ENCODE data around the gene HIF3A.
A peak's percentile ranks its signal among the peaks of the same experiment; 100 is the strongest.
"Not testable (repeated sequence)": the region's sequence is repeated elsewhere in the genome, so short reads cannot be mapped to it uniquely, and the experiment has no call there.

Gene HIF3A

GRCh38 chr19:46296722-46297461, at the start of gene HIF3A:
TSS of gene HIF3A (plus strand) at chr19:46297042. CDS start at chr19:46297077, 35 bp downstream.
- Mint-ChIP-seq H3K36me3 (ENCODE audit: insufficient read depth) (no peaks in the 10 kb centered on the region), H3K4me1 (no peaks in the 10 kb centered on the region), H3K27ac (ENCODE audit: low read depth) (no peak within 1 kb of the TSS), H3K9me3 (no peaks in the 10 kb centered on the region), H3K27me3 (peaks cover 44% of the 10 kb centered on the region), H3K4me3 (no peak within 1 kb of the TSS)
- ATAC-seq (replicated peaks; ENCODE audit: extremely low read depth, poor library complexity, severe bottlenecking) = no peak
- no peak for DNase-seq (ENCODE audit: low spot score in 2 of 2)

DNA sequence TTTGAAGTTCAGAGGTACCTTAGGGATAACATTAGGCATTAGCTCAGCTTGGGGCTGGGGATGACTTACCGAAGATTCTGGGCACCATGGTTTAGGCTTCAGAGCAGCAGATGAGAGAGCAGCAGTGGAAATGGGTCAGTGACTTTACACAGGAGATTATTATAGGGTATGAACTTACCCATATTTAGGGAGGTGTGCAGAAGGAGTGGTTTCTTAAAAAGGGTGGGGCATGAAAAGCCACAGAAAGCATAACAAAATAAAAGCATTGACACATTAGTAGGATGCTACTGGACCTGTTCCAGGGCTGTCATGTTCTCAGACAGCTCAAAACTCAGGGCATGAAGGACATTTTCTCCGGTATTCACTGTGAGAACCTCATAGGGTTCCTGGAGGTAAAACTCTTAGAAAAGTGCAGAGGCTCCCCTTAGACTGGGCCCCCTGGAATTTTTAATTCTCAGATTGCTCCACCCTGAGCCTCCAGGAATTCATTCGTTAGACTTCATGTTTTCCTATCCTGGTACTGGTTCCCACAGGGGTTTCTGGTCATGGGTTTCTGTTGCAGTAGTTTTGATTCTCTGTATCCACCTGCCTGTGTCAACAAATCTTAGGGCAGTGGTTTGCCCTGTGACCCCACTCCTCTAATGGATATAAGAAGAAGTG, 46.6 kb upstream of the HIF3A start:
- ATAC-seq (replicated peaks; ENCODE audit: extremely low read depth, poor library complexity, severe bottlenecking) = no peak
- no peak overlapping the region for H3K27ac Mint-ChIP-seq (ENCODE audit: low read depth)
- peaks cover 3% of the 10 kb centered on the region for H3K36me3 Mint-ChIP-seq (ENCODE audit: insufficient read depth)
- H3K27me3 Mint-ChIP-seq = peaks cover 86% of the 10 kb centered on the region
- no peaks in the 10 kb centered on the region for H3K4me1 Mint-ChIP-seq
- no peak overlapping the region for H3K4me3 Mint-ChIP-seq
- no peak for DNase-seq (ENCODE audit: low spot score in 2 of 2)
- H3K9me3 Mint-ChIP-seq = no peaks in the 10 kb centered on the region

GRCh38 chr19:46251416-46251815, 45.4 kb upstream of the HIF3A start:
- Mint-ChIP-seq H3K4me1 (no peaks in the 10 kb centered on the region), H3K27ac (ENCODE audit: low read depth) (no peak overlapping the region), H3K36me3 (ENCODE audit: insufficient read depth) (peaks cover 3% of the 10 kb centered on the region), H3K27me3 (peaks cover 81% of the 10 kb centered on the region), H3K9me3 (no peaks in the 10 kb centered on the region), H3K4me3 (no peak overlapping the region)
- ATAC-seq (replicated peaks; ENCODE audit: extremely low read depth, poor library complexity, severe bottlenecking) = no peak
- no peak for DNase-seq (ENCODE audit: low spot score in 2 of 2)

DNA sequence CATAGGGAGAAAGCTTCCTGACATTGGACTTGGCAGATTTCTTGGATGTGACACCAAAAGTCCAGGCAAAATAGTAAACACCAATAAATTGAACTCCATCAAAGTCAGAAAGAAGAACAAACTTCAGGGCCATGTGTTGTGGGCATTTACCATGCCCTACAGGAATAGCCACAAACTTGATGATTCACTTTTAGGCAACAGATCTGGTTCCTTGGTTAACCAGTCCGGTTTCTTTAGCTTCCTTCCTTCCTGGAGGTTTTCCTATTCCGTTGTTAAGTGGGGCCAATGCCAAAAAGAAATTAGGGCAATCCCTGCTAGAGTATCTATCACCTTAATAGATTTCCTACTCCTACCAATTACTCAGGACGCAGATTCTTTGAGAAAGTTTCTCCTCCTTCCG, 42.1 kb upstream of the HIF3A start:
- Mint-ChIP-seq H3K4me3 (no peak overlapping the region), H3K27ac (ENCODE audit: low read depth) (no peak overlapping the region), H3K4me1 (no peaks in the 10 kb centered on the region), H3K36me3 (ENCODE audit: insufficient read depth) (peaks cover 3% of the 10 kb centered on the region), H3K27me3 (peaks cover 75% of the 10 kb centered on the region), H3K9me3 (no peaks in the 10 kb centered on the region)
- DNase-seq (ENCODE audit: low spot score in 2 of 2) (no peak), ATAC-seq (replicated peaks; ENCODE audit: extremely low read depth, poor library complexity, severe bottlenecking) (no peak)

DNA sequence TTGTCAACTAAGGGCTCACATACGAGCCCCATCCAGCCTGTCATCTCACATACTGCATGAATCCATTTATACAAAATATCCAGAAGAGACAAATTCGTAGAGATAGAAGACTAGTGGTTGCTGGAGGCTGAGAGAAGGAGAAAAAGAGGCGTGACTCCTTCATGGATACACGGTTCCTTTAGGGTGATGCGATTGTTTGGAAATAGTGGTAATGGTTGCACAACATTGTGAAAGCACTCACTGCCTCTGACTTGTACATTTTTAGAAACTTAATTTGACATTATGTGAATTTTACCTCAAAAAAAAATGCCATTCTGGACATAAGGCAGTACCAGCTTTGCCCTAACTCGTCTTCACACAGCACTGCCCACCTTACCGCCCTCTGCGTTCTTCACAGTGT, 40.0 kb upstream of the HIF3A start:
- H3K27ac Mint-ChIP-seq (ENCODE audit: low read depth) = no peak overlapping the region
- no peaks in the 10 kb centered on the region for H3K9me3 Mint-ChIP-seq
- ATAC-seq (replicated peaks; ENCODE audit: extremely low read depth, poor library complexity, severe bottlenecking) = no peak
- H3K4me3 Mint-ChIP-seq = no peak overlapping the region
- peaks cover 8% of the 10 kb centered on the region for H3K4me1 Mint-ChIP-seq
- peaks cover 74% of the 10 kb centered on the region for H3K27me3 Mint-ChIP-seq
- no peak for DNase-seq (ENCODE audit: low spot score in 2 of 2)
- no peaks in the 10 kb centered on the region for H3K36me3 Mint-ChIP-seq (ENCODE audit: insufficient read depth)

DNA sequence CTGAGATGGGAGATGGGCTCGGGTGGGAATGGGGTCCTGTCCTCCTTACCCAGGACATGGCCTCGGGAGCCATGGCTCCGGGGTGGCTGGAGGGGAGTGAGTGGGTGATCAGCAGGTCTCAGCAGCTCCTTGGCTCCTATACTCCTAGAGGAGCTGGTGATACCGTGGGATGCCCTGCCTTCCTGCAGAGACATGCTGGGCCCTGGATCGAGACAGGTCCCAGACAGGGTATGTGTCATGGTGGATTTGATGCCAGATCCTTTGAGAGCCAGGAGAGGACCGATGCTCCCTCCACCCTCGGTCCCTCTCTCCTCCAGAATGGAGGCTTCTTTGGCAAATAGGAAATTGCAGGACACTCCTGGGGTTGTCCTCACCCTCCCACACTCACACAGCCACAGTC, 35.3 kb upstream of the HIF3A start:
- not testable (repeated sequence) for H3K4me3 Mint-ChIP-seq; H3K9me3 Mint-ChIP-seq; ATAC-seq (replicated peaks; ENCODE audit: extremely low read depth, poor library complexity, severe bottlenecking); H3K27ac Mint-ChIP-seq (ENCODE audit: low read depth); H3K36me3 Mint-ChIP-seq (ENCODE audit: insufficient read depth); DNase-seq (ENCODE audit: low spot score in 2 of 2)
- H3K27me3 Mint-ChIP-seq = peaks cover 54% of the 10 kb centered on the region
- peaks cover 24% of the 10 kb centered on the region for H3K4me1 Mint-ChIP-seq

- Mint-ChIP-seq H3K27me3 (peaks cover 55% of the 10 kb centered on the region), H3K4me1 (peaks cover 24% of the 10 kb centered on the region), H3K4me3 (peak overlapping the region; percentile 30), H3K27ac (ENCODE audit: low read depth) (peak overlapping the region; percentile 67)
- H3K9me3 Mint-ChIP-seq; H3K36me3 Mint-ChIP-seq (ENCODE audit: insufficient read depth): not testable (repeated sequence)
- peak in 1 of 2 donors; percentile 79 for DNase-seq (ENCODE audit: low spot score in 2 of 2)
- peak; percentile 98 for ATAC-seq (replicated peaks; ENCODE audit: extremely low read depth, poor library complexity, severe bottlenecking)
Observed at GRCh38 chr19:46262684-46263296, 34.1 kb upstream of the HIF3A start.

- not testable (repeated sequence) for DNase-seq (ENCODE audit: low spot score in 2 of 2); H3K4me3 Mint-ChIP-seq; H3K9me3 Mint-ChIP-seq; ATAC-seq (replicated peaks; ENCODE audit: extremely low read depth, poor library complexity, severe bottlenecking); H3K36me3 Mint-ChIP-seq (ENCODE audit: insufficient read depth); H3K27ac Mint-ChIP-seq (ENCODE audit: low read depth)
- Mint-ChIP-seq H3K4me1 (peaks cover 41% of the 10 kb centered on the region), H3K27me3 (peaks cover 57% of the 10 kb centered on the region)
Observed at GRCh38 chr19:46264801-46265200, 32.0 kb upstream of the HIF3A start.

DNA sequence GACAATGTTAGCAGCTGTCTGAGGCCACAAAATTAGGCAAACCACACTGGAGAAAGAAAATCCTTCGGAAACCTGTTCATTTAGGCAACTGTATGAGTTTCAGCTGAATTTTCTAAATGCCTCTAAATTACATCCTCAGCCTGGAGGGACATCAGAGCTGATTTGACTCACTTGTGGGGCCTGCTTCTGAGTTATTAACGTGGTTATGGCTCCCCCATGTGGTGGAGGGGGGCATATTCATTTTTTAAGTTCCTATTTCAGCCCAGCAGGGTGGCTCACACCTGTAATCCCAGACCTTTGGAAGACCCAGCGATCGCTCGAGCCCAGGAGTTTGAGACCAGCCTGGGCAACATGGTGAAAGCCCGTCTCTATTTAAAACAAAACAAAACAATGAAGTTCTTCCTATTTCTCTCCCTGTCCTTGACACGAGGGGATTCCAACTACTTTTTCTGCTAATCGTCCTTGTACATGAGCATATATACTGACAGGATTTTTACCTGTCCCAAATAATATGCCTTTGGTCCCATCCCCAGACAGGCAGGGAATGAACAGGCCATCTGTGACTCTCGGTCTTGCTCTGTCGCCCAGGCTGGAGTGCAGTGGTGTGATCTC, 31.5 kb upstream of the HIF3A start:
- Mint-ChIP-seq H3K36me3 (ENCODE audit: insufficient read depth) (peaks cover 2% of the 10 kb centered on the region), H3K9me3 (no peaks in the 10 kb centered on the region), H3K27ac (ENCODE audit: low read depth) (no peak overlapping the region), H3K27me3 (peaks cover 52% of the 10 kb centered on the region), H3K4me3 (no peak overlapping the region), H3K4me1 (peaks cover 41% of the 10 kb centered on the region)
- ATAC-seq (replicated peaks; ENCODE audit: extremely low read depth, poor library complexity, severe bottlenecking) (peak; percentile 20), DNase-seq (ENCODE audit: low spot score in 2 of 2) (peak; percentile 59 to 69)

GRCh38 chr19:46269101-46269500, 27.7 kb upstream of the HIF3A start:
- DNase-seq (ENCODE audit: low spot score in 2 of 2) = no peak
- Mint-ChIP-seq H3K4me1 (peaks cover 22% of the 10 kb centered on the region), H3K27me3 (peaks cover 38% of the 10 kb centered on the region), H3K36me3 (ENCODE audit: insufficient read depth) (no peaks in the 10 kb centered on the region), H3K4me3 (no peak overlapping the region), H3K9me3 (no peaks in the 10 kb centered on the region), H3K27ac (ENCODE audit: low read depth) (no peak overlapping the region)
- peak; percentile 85 for ATAC-seq (replicated peaks; ENCODE audit: extremely low read depth, poor library complexity, severe bottlenecking)

DNA sequence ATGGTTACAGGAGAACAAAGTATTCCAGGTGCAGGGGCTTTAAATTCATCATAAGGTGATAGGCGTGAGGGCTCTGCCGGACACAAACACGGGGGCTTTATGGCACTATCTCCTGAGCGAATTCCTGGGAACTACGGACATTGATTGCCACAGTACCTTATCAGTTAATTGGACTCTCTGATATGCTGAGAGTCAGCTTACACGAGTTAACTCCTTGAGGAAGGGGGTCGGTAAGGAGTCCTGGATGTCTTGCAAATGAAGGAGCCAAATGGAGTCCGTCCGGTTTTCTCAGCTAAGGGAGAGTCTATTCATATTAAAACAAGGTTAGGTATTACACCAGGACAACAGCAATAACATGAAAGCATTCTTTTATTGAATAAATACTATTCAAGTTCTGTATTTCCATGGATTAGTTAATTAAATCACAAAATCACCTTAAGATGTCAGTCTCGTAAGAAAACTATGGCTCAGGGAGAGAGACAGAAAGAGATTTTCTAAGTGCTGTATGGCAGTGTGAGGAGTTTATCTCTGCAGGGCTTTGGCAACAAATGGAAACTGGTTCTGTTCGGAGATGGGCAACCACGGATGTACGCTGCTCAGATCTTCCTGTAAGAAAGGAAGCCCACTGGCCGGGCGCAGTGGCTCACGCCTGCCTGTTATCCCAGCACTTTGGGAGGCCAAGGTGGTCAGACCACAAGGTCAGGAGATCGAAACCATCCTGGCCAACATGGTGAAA, 26.2 kb upstream of the HIF3A start:
- H3K9me3 Mint-ChIP-seq = no peaks in the 10 kb centered on the region
- no peak overlapping the region for H3K27ac Mint-ChIP-seq (ENCODE audit: low read depth)
- peaks cover 17% of the 10 kb centered on the region for H3K4me1 Mint-ChIP-seq
- ATAC-seq (replicated peaks; ENCODE audit: extremely low read depth, poor library complexity, severe bottlenecking) = no peak
- no peak overlapping the region for H3K4me3 Mint-ChIP-seq
- peaks cover 38% of the 10 kb centered on the region for H3K27me3 Mint-ChIP-seq
- no peaks in the 10 kb centered on the region for H3K36me3 Mint-ChIP-seq (ENCODE audit: insufficient read depth)
- no peak for DNase-seq (ENCODE audit: low spot score in 2 of 2)

DNA sequence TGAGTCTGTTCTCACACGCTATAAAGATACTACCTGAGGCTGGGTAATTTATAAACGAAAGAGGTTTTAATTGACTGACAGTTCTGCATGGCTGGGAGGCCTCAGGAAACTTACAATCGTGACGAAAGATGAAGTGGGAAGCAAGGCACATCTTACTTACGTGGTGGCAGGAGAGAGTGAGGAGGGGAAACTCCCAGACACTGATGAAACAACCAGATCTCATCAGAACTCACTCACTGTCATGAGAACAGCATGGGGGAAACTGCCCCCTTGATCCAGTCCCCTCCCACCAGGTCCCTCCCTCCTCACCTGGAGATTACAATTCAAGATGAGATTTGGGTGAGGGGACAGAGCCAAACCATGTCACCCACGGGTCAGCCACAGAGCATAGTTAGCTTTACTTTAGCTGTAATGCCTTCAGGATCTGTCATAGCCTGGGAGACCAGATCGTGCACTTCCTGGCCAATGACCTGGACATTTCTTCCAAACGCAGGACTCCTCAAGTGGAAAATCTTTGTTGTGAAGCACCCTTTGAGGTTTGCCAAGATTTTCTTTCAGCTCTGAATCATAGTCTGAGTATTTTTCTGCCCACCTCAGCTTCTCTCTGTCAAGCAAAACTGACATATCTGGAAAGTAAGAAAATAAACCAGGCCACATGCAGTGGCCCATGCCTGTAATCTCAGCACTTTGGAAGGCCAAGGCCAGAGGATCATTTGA, 25.2 kb upstream of the HIF3A start:
- Mint-ChIP-seq H3K36me3 (ENCODE audit: insufficient read depth) (no peaks in the 10 kb centered on the region), H3K4me3 (no peak overlapping the region), H3K27me3 (peaks cover 30% of the 10 kb centered on the region), H3K9me3 (no peaks in the 10 kb centered on the region), H3K27ac (ENCODE audit: low read depth) (no peak overlapping the region), H3K4me1 (peaks cover 17% of the 10 kb centered on the region)
- no peak for ATAC-seq (replicated peaks; ENCODE audit: extremely low read depth, poor library complexity, severe bottlenecking)
- no peak for DNase-seq (ENCODE audit: low spot score in 2 of 2)

Measured in central memory CD8-positive, alpha-beta T cell (primary cell).